Pancreas (tissue), 10 donors: ENCODE measurements around the gene ARHGAP21. TPM values are rescaled to one million over a fixed set of nuclear protein-coding genes. Genes with fewer than 3 reads are reported as not detected.

ENCODE experiments used
- ATAC-seq, 4 donors: fragments of 200-7000 bp; cut with Tn5 transposase; one replicate each; pipeline versions ENCODE4 v1.8.0 to v1.9.1; 2020; ENCODE audit warnings: mild to moderate bottlenecking in 4 of 4, moderate library complexity in 4 of 4
- DNase-seq, 6 donors: peaks; one replicate each; pipeline ENCODE4 v3.0.0-alpha.2; 2020
- FAIRE-seq: peaks from 2 replicates; lab custom pipeline; 2012; peaks lifted over from hg19 to GRCh38; lab: Jason Lieb, UNC
- H3K27ac ChIP-seq, 4 donors: fragments of 200-600 bp; sonication (generic); 1 replicate in 3 of 4; 2 replicates in 1 of 4; pipeline versions ENCODE4 v1.5.0 to v1.8.0; 2020
- H3K27me3 ChIP-seq, 4 donors: fragments of 200-600 bp; one replicate each; pipeline ENCODE4 v1.8.0; 2021
- H3K36me3 ChIP-seq, 3 donors: fragments of 200-600 bp; sonication (generic) in 1 of 3; one replicate each; pipeline versions ENCODE4 v1.5.0 to v1.8.0; 2020 to 2021
- H3K4me1 ChIP-seq, 3 donors: fragments of 200-600 bp; one replicate each; pipeline ENCODE4 v1.8.0; 2021
- H3K4me3 ChIP-seq, 4 donors: fragments of 200-600 bp; sonication (generic) in 2 of 4; one replicate each; pipeline versions ENCODE4 v1.5.0 to v1.8.0; 2020 to 2021
- H3K9me3 ChIP-seq, 4 donors: fragments of 200-600 bp; one replicate each; pipeline ENCODE4 v1.8.0; 2021
- WGBS, 2 donors: extraction: QIAGEN DNeasy Blood & Tissue Kit; methylation state at CpG; one replicate each; pipeline ENCODE4 v1.1.7; 2013; 5-methylcytosine and 5-hydroxymethylcytosine counted together
- intact Hi-C, 3 donors: fragments of 100-400 bp; cut with DNase I; formaldehyde crosslinking; loops; one replicate each; pipeline versions ENCODE4 v1.11.1 to v1.14.2; 2022
- polyA plus RNA-seq, 2 donors: library from polyadenylated mRNA; stranded (reverse); fragments of 200-250 nt; gene quantifications; one replicate each; pipeline ENCODE4 v1.2.3, GENCODE V29; 2013
- total RNA-seq, 6 donors: library from RNA; stranded (reverse); fragmentation: NEBNext Ultra II Directional in 4 of 6; extraction: Animal tissue kit (Norgen Biotek cat#: 25700) in 4 of 6; gene quantifications; one replicate each; pipeline versions ENCODE4 v1.2.1 to v1.2.4, GENCODE V29; 2021 to 2023
- TF ChIP-seq, protein P1 (sequence below), 4 donors: fragments of 200-600 bp; sonication (generic) in 3 of 4; IDR thresholded peaks; one replicate each; pipeline versions ENCODE4 v1.5.0 to v1.8.0; 2021; ENCODE audit warnings: antibody characterized with exemption in 4 of 4
- donor health status: healthy with polysubstance abuse.
- donor health status: DM: no; HTN: no; CAD: no; lungs with moderate emphysema.
- donor health status: DM: no; HTN: no; CAD: no.
- donor health status: control.
- donor health status: control.
- donor health status: Bipolar disorder and iron deficiency.
- donor health status: DM: yes; HTN: yes; CAD: no.
- donor health status: DM: no; HTN: no; CAD: no.
- donor health status: DM: no; HTN: no; CAD: no.
- donor health status: DM: yes; HTN: yes; CAD: no.

Gene ARHGAP21
- total and polyA plus RNA-seq, 8 donors, result 11.0 to 42.1 (median 25.2) TPM

DNA sequence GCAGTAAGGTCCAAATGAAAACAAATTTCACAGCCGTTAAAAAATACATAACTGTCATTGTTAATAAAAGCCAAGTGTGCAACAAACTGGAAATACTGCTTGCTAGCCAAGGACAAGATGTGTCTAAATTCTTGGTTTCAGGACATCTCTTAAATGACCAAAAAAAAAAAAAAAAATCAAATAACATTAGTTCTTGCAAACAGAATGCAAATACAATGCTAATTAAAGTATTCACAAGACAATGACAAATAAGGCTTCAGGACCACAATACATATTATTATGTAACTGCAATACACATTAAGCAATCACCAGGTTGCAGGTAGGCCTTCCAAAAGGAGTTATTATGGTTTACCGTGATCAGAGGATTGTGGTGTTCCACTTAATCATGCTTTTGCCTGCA lies 3.6 kb downstream of the ARHGAP21 start:
- peaks cover 5 to 28% (median 24%) of the 10 kb centered on the region in 3 donors for H3K4me1 ChIP-seq
- intact Hi-C loops, result no loop called here
- WGBS, 2 donors, result 4% methylated on average over 2 of the region's 2 CpGs
- H3K27me3 ChIP-seq, result no peaks in the 10 kb centered on the region
- no peaks in the 10 kb centered on the region for H3K9me3 ChIP-seq
- H3K27ac ChIP-seq, result peak overlapping the region in 2 of 4 donors; percentile 92 to 97
- DNase-seq, result no peak
- H3K36me3 ChIP-seq, result no peaks in the 10 kb centered on the region
- no peak for FAIRE-seq
- TF ChIP-seq, protein P1, sequence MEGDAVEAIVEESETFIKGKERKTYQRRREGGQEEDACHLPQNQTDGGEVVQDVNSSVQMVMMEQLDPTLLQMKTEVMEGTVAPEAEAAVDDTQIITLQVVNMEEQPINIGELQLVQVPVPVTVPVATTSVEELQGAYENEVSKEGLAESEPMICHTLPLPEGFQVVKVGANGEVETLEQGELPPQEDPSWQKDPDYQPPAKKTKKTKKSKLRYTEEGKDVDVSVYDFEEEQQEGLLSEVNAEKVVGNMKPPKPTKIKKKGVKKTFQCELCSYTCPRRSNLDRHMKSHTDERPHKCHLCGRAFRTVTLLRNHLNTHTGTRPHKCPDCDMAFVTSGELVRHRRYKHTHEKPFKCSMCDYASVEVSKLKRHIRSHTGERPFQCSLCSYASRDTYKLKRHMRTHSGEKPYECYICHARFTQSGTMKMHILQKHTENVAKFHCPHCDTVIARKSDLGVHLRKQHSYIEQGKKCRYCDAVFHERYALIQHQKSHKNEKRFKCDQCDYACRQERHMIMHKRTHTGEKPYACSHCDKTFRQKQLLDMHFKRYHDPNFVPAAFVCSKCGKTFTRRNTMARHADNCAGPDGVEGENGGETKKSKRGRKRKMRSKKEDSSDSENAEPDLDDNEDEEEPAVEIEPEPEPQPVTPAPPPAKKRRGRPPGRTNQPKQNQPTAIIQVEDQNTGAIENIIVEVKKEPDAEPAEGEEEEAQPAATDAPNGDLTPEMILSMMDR (IDR thresholded peaks at IDR 0.05), result no peak
- no peak for ATAC-seq
- peak overlapping the region in 3 of 4 donors; percentile 1 to 73 (median 62) for H3K4me3 ChIP-seq

DNA sequence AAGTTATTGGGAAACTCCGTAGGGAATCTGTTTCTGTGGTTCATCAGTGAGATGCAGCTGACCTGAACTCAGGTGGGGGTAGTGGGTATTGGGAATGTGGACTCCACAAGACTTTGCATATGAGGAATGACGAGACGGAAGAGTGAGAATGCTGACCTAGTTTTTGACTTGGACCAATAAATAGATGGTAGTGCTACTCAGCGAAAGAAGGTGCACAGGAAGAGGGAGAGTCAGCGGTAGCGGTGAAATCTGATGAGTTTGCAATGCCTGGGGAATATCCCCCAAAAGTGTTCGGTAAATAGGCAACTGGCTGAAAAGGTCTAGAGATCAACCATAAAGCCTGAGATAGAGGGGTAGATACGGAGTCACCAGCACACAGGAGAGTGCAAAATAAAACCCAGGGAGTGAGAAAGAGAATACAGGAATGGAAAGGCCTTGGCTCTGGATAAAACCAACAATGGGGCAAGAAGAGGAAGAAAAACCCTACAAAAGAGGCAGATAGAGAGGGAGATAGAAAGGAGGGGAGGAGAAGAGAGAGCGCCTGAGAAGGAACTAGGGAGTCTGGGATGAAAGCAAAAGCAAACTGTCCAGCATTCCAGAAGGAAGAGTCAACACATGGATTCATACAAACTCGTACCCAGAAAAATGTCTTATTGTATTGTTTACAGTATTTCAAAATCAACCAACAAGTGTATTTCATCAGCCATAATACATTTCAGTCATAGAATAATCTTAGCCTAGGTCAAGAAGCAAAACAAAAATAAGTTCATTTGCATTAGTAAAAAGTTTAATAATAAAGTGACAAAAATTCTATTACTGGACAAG lies 5.4 kb downstream of the ARHGAP21 start:
- Histone ChIP-seq H3K4me1 (peaks cover 5 to 35% (median 24%) of the 10 kb centered on the region in 3 donors), H3K36me3 (no peaks in the 10 kb centered on the region), H3K27me3 (no peaks in the 10 kb centered on the region), H3K27ac (no peak overlapping the region), H3K4me3 (no peak overlapping the region), H3K9me3 (no peaks in the 10 kb centered on the region)
- DNase-seq (no peak), FAIRE-seq (no peak), ATAC-seq (no peak)
- intact Hi-C loops, result no loop called here
- TF ChIP-seq, protein P1 (IDR thresholded peaks at IDR 0.05), result no peak
- whole genome bisulfite sequencing, 2 donors, result 89 to 91% methylated on average over 10 of the region's 10 CpGs

DNA sequence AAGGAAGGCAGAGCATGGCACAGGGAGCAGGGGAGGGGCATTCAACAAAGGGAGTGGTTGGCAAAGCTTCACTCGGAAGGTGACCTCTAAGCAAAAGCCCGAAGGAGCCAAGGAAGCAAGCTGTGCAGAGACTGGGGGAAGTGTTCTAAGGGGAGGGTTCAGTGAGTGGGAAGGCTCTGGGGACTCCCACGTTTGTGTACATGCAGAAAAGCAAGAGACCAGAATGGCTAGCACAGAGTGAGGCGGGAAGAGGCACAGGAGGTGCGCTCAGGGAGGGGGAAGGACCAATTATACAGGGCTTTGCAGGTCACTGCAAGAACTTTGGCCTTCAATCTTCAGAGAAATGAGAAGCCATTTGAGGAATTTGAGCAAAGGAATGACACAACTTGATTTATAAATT lies 7.4 kb downstream of the ARHGAP21 start:
- no peak for FAIRE-seq

DNA sequence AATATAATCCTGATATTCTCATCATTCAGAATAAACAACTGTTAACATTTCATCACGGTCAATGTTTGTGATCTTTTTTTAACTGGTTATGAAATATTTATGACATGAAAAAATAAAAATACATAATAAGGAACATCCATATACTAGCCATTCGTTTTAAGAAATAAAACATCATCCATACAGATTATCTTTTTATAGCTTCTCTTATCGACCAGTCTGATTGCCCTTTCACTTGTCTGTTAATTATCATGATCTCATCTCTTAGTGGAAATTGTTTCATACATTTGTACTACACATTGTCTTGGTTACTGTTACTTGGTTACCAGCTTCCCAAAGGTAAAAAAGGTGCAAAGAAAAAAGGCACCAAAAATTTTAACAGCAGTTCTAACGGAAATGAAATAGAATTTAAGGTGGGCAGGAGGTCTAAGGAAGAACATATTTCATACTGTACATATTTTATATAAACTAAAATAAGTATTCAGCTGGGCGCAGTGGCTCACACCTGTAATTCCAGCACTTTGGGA lies 8.4 kb downstream of the ARHGAP21 start:
- 57 to 61% methylated on average over 5 of the region's 5 CpGs for WGBS, 2 donors
- peak; percentile 49 for FAIRE-seq
- intact Hi-C loops, result no loop called here

More for the DNA sequence above, 7.4 kb downstream of the ARHGAP21 start:
- H3K27me3 ChIP-seq, result no peaks in the 10 kb centered on the region
- 35 to 38% methylated on average over 5 of the region's 5 CpGs for WGBS, 2 donors
- H3K4me1 ChIP-seq, result peaks cover 12 to 43% (median 30%) of the 10 kb centered on the region in 3 donors
- no peak overlapping the region for H3K27ac ChIP-seq
- peak; percentile 36 to 80 (median 57) for ATAC-seq
- intact Hi-C loops, result no loop called here
- no peak overlapping the region for H3K4me3 ChIP-seq
- H3K9me3 ChIP-seq, result no peaks in the 10 kb centered on the region
- TF ChIP-seq, protein P1 (IDR thresholded peaks at IDR 0.05), result no peak
- peak in 1 of 6 donors; percentile 20 for DNase-seq
- no peaks in the 10 kb centered on the region for H3K36me3 ChIP-seq

More for the DNA sequence above, 8.4 kb downstream of the ARHGAP21 start:
- no peaks in the 10 kb centered on the region for H3K27me3 ChIP-seq
- H3K36me3 ChIP-seq, result no peaks in the 10 kb centered on the region
- TF ChIP-seq, protein P1 (IDR thresholded peaks at IDR 0.05), result no peak
- H3K4me3 ChIP-seq, result no peak overlapping the region
- H3K4me1 ChIP-seq, result peaks cover 12 to 39% (median 28%) of the 10 kb centered on the region in 3 donors
- H3K9me3 ChIP-seq, result no peaks in the 10 kb centered on the region
- no peak overlapping the region for H3K27ac ChIP-seq
- ATAC-seq, result no peak
- DNase-seq, result no peak
